NOMO-1 treated with dmso at 0.1 percent for 144 hours (cell line): ENCODE results near the gene POU3F1.

Experiments
- DNase-seq: peaks from one replicate; lab custom pipeline; 2025; ENCODE audit not compliant: unreplicated experiment; lab: John Stamatoyannopoulos, UW

Gene POU3F1

DNA sequence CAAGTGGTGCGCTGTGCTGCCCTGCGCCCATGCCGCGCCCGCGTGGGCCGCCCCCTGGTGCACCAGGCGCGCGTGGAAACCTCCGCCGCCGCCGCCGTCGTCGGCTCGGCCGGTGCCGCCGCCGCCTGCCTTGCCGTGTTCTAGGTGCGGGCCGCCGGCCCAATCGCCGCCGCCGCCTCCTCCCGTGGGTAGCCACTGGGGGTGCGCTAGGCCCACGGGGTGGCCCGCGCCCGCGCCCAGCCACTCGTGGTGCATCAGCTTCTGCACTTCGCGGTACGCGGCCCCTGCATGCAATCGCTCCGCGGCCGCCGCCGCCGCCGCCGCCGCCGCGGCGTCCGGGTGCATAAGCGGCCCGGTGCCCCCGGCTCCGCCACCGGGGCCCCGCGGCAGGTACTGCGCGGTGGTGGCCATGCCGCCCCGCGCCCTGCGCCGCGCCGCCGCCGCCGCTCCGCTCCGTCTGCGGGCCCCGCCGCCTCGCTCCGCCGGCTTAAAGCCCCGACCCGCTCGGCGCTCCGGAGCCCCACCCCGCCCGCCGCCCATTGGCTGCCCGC is at the start of gene POU3F1:
Gene POU3F1 (minus strand): TSS at position 461 of the 551 bp plus-strand sequence. CDS start 50 bp downstream, at position 411.
- DNase-seq, result no peak

- no peak for DNase-seq
These were observed 48.9 kb upstream of the POU3F1 start for GRCh38 chr1:38095454-38095931.

DNA sequence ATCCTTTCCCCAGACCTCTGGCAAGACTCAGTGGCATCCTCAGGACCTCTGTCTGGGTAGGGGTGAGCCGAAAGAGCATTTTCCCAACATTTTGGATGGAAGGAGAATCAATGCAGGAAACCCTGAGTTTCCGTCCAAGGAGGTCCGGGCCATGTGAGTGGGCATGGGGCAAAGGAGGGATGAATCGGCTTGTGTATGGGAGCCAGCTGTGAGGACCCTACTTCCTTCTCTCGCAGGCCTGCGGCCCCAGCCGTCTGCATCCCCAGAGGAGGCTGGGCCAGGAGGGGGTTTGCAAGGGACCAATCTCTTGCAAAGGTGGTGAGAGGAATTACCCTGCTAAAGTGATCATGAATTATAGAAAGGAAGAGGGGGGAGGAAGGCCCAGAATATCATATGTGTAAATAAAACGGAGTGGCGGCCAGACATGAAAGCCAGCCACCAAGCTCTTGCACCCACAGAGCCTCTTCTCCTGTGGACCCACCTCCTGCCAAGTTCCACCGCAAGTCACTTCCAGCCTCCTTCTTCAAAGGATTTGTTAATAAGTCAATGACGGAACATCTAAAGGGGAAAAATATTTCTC is 48.2 kb upstream of the POU3F1 start:
- no peak for DNase-seq

- no peak for DNase-seq
These were observed 47.3 kb upstream of the POU3F1 start for GRCh38 chr1:38093569-38094520.

DNA sequence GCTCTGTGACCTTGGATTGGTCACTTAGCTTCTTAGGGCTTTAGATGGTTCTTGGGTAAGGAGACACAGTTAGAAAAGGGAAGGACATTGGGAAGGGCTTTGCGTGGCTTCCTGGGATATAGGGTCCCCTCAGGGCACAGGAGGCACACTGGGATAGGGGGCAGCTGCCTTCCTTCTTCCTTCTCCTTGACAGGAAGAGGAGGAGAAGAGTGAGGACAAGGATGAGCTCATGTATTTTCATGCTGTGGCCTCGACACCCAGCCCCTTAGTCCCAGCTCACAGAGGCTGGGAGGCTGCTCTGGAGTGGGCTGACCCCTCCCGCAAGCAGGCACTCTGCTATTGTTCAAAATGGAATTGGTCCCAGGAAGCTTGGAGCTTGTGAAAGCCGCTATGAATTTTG is 45.7 kb upstream of the POU3F1 start:
- DNase-seq, result no peak

DNA sequence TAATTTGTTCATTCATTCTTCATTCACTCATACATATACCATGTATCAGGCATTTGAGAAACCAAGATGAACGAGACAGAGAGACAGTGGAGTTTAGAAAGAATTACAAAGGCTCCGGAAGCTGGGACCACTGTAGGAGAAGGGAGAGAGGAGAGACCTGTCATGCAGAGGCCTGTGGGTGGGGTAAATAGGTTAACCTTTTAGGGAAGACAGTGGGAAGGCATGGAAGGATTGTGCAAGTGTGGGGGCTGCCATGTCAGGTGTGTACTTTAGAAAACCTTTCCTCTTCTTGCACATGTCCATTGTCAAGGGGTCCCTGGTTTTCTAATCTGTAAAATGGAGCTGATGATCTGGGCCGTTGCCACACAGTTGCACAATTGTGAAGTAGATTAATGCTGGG is 44.2 kb upstream of the POU3F1 start:
- no peak for DNase-seq

DNA sequence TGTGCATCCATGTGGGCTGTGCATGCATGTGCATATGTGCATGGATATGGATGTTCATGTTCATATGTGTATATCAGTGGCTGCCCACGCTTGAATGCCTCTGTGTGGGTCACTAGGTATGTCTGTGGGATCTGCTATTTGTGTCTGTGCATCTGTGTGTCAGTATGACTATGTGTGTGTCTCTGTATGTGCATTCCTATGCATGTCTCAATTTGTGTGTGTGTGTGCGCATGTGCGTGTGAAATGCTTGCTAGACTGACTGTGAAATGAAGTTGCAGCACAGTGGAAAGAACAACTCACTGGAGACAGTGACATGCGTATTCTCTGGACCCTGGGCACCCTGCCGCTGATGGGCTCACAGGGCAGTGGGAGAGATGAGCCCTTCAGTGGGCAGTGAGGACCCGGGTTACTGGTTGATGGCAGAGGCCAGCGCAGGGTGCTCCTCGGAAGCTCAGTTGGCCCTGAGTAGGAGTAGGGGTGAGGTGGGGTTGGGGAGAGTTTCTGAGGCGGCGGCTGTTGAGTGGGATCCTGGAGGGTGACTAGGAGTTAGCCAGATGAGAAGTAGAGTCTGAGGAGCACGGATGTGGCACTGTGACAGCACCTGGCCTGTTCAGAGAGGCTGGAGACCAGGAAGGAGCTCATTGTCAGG is 43.2 kb upstream of the POU3F1 start:
- no peak for DNase-seq

- no peak for DNase-seq
These were observed 42.2 kb upstream of the POU3F1 start for GRCh38 chr1:38088791-38089190.

DNA sequence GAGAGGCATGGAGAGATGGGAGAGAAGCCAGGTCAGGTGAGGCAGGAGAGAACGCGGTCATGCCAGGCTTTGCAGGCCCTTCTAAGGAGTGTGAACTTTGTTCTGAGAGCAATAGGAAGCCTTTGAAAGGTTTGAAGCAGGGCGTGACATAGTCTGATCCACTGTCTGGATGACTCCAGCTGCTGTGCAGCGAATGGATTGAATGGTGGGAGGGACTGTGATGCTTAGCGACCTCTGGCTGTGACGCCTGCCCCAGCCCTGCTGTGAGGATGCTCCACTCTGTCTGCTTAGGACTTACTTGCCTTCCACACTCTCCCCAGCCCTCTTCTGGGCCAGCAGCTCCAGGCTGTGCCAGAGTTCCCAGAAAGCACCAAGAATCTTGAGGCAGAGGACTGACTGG is 41.8 kb upstream of the POU3F1 start:
- DNase-seq, result no peak

GRCh38 chr1:38087676-38088075 is 41.1 kb upstream of the POU3F1 start:
- no peak for DNase-seq

DNA sequence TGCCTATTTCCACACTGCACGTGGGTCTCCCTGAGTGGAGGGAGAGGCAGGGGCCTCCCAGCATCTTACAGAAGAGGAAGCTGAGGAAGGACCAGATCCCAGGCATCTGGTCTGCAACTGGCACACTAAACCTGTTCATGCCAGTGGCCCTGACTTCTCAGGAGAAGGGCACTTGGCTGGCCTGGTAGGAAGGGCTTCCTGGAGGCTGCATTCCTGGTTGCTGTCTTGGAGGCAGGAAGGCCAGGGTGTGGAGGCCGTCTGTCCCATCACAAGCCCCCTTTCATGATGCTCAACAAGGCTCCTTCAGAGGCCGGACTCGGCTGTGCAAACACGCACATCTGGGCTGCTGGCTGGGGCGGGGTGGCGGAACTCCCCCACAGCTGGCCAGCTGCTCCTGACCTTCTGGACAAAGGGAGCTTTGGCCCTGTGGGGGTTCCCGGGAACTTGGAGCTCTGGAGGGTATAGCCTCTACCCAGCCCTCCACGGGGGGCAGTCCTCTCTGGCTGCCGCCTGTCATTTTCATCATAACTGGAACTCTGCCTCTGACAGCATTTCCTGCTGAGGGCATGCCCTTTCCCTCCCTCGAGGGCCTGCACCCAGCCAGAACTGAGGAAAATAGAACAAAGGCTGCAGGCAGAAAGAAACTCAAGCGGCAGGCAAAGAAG is 39.2 kb upstream of the POU3F1 start:
- DNase-seq, result no peak

GRCh38 chr1:38084700-38085099 is 38.1 kb upstream of the POU3F1 start:
- DNase-seq, result no peak

- DNase-seq, result no peak
These were observed 37.5 kb upstream of the POU3F1 start for GRCh38 chr1:38084113-38084512.

DNA sequence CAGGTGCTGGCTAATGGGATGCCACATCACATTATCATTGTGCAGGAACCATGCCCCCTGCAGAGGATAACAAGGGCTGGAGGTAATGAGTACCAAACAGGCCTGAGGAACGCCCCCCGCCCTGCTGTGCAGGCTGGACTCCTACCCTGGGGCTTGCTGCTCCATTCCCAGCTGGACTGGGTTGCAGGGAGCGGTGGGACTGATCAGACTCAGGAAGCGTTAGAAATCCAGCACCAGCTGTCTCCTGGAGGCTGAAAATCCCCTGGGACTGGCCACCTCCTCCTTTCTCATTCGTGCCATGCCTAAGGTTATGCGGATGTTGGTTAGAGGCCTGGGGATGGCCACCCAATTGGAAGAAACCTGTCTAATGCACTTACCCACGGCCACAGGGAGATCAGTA is 36.9 kb upstream of the POU3F1 start:
- no peak for DNase-seq

- no peak for DNase-seq
These were observed 36.2 kb upstream of the POU3F1 start for GRCh38 chr1:38082769-38083263.

GRCh38 chr1:38079019-38079418 is 32.4 kb upstream of the POU3F1 start:
- DNase-seq, result no peak

DNA sequence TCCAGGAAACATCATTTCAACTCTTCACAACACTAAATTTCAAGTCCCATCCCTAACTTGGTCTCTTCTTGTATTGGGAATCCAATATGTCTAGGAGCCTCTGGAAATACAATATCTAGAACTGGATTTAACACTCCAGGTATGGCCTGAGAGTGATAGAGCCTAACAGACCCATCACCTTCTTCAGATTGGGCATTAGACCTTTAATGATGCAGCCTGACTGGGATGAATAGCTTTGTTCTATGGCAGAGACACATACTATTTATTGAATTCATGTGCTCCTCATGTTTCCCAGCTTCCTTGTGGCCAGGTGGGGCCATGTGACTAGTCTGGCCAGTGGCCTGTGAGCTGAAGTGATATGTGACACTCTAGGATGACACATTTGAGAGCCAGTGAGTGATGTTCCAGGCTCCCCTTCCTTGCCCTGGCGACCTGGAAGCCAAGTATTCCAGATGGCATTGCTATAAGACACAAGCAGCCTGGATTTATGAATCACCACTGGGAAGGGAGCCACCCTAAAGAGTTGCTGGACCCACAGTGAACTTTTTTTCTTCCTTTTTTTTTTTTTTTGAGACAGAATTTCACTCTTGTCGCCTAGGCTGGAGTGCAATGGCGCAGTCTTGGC is 31.0 kb upstream of the POU3F1 start:
- DNase-seq, result no peak

GRCh38 chr1:38076455-38076854 is 29.9 kb upstream of the POU3F1 start:
- DNase-seq, result no peak

- no peak for DNase-seq
These were observed 29.4 kb upstream of the POU3F1 start for GRCh38 chr1:38076038-38076437.

- DNase-seq, result no peak
These were observed 28.6 kb upstream of the POU3F1 start for GRCh38 chr1:38075191-38075590.
